ENCODE measurements around the gene P4HA3.

Gene P4HA3

GRCh38 chr11:74318241-74318932, 6.9 kb upstream of the P4HA3 start:
- TF ChIP-seq, protein P1, sequence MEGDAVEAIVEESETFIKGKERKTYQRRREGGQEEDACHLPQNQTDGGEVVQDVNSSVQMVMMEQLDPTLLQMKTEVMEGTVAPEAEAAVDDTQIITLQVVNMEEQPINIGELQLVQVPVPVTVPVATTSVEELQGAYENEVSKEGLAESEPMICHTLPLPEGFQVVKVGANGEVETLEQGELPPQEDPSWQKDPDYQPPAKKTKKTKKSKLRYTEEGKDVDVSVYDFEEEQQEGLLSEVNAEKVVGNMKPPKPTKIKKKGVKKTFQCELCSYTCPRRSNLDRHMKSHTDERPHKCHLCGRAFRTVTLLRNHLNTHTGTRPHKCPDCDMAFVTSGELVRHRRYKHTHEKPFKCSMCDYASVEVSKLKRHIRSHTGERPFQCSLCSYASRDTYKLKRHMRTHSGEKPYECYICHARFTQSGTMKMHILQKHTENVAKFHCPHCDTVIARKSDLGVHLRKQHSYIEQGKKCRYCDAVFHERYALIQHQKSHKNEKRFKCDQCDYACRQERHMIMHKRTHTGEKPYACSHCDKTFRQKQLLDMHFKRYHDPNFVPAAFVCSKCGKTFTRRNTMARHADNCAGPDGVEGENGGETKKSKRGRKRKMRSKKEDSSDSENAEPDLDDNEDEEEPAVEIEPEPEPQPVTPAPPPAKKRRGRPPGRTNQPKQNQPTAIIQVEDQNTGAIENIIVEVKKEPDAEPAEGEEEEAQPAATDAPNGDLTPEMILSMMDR (conservative IDR thresholded peaks at IDR 0.05; ENCODE audit: control insufficient read depth, insufficient read depth, low read depth, low read length), result peak; percentile 17
- H3K4me3 ChIP-seq (ENCODE audit: control insufficient read depth, low read depth, low read length), result no peak overlapping the region
- DNase-seq (ENCODE audit: low read depth), result peak; percentile 53

- H3K4me3 ChIP-seq (ENCODE audit: control insufficient read depth, low read depth, low read length), result no peak overlapping the region
- peak; percentile 74 for DNase-seq (ENCODE audit: low read depth)
- TF ChIP-seq, protein P1 (conservative IDR thresholded peaks at IDR 0.05; ENCODE audit: control insufficient read depth, insufficient read depth, low read depth, low read length), result no peak
Observed at GRCh38 chr11:74316772-74317505, 5.5 kb upstream of the P4HA3 start.

DNA sequence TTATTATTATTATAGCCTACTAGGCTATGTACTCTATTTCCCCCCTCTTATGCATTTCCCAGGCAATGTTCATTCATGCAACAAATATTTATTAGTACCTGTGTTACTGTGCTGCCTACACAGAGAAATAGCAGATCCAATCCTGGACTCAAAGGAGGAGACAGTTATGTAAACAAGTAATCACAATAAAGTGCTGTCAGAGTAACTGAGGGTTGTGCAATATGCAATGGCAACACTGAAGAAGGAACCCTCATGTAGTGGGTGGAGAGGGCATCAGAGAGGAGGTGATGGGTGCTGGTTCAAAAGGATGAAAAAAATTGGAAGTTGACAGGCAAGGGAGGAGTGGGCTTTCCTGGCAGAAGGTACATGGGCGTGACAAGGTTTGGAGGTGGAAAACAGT, 886 bp upstream of the P4HA3 start:
- no peak overlapping the region for H3K4me3 ChIP-seq (ENCODE audit: control insufficient read depth, low read depth, low read length)
- peak; percentile 20 for DNase-seq (ENCODE audit: low read depth)
- TF ChIP-seq, protein P1 (conservative IDR thresholded peaks at IDR 0.05; ENCODE audit: control insufficient read depth, insufficient read depth, low read depth, low read length), result no peak

- DNase-seq (ENCODE audit: low read depth), result no peak
- peak overlapping the region; percentile 61 for H3K4me3 ChIP-seq (ENCODE audit: control insufficient read depth, low read depth, low read length)
- TF ChIP-seq, protein P1 (conservative IDR thresholded peaks at IDR 0.05; ENCODE audit: control insufficient read depth, insufficient read depth, low read depth, low read length), result no peak
Observed at GRCh38 chr11:74310857-74311256, 583 bp downstream of the P4HA3 start.

- no peak overlapping the region for H3K4me3 ChIP-seq (ENCODE audit: control insufficient read depth, low read depth, low read length)
- peak; percentile 76 for DNase-seq (ENCODE audit: low read depth)
- TF ChIP-seq, protein P1 (conservative IDR thresholded peaks at IDR 0.05; ENCODE audit: control insufficient read depth, insufficient read depth, low read depth, low read length), result no peak
Observed at GRCh38 chr11:74307434-74307833, 4.0 kb downstream of the P4HA3 start.

- TF ChIP-seq, protein P1 (conservative IDR thresholded peaks at IDR 0.05; ENCODE audit: control insufficient read depth, insufficient read depth, low read depth, low read length), result no peak
- DNase-seq (ENCODE audit: low read depth), result peak; percentile 69
- no peak overlapping the region for H3K4me3 ChIP-seq (ENCODE audit: control insufficient read depth, low read depth, low read length)
Observed at GRCh38 chr11:74306435-74307175, 4.8 kb downstream of the P4HA3 start.

All from fibroblast of mammary gland (primary cell).